Osteocyte (in vitro differentiated cells): ENCODE measurements around the gene POMC. TPM values are rescaled to one million over a fixed set of nuclear protein-coding genes. Genes with fewer than 3 reads are reported as not detected.

Experiments
- DNase-seq: peaks from one replicate; pipeline ENCODE4 v3.0.0; 2021; ENCODE audit warnings: mixed read lengths; ENCODE audit not compliant: unreplicated experiment; ENCODE audit errors: extremely low spot score
- H3K27ac Mint-ChIP-seq: one replicate; pipeline ENCODE4 v1.8.0; 2021; ENCODE audit warnings: mild to moderate bottlenecking, mixed read lengths; ENCODE audit not compliant: unreplicated experiment
- H3K27me3 Mint-ChIP-seq: one replicate; pipeline ENCODE4 v1.8.0; 2021; ENCODE audit warnings: mixed read lengths; ENCODE audit not compliant: unreplicated experiment
- H3K36me3 Mint-ChIP-seq: one replicate; pipeline ENCODE4 v1.8.0; 2021; ENCODE audit warnings: mixed read lengths; ENCODE audit not compliant: unreplicated experiment
- H3K4me1 Mint-ChIP-seq: one replicate; pipeline ENCODE4 v1.8.0; 2021; ENCODE audit warnings: mixed read lengths; ENCODE audit not compliant: unreplicated experiment
- H3K4me3 Mint-ChIP-seq: one replicate; pipeline ENCODE4 v1.8.0; 2021; ENCODE audit warnings: mild to moderate bottlenecking, moderate library complexity, mixed read lengths; ENCODE audit not compliant: unreplicated experiment
- H3K9me3 Mint-ChIP-seq: one replicate; pipeline ENCODE4 v1.8.0; 2021; ENCODE audit warnings: mixed read lengths; ENCODE audit not compliant: unreplicated experiment
- CTCF ChIP-seq: fragments of 200-600 bp; sonication (generic); IDR thresholded peaks from 2 replicates; pipeline ENCODE4 v1.5.0; 2021; ENCODE audit warnings: antibody characterized with exemption, mild to moderate bottlenecking, moderate library complexity
- total RNA-seq: library from RNA; stranded (reverse); gene quantifications from 2 replicates; pipeline ENCODE4 v1.2.1, GENCODE V29; 2021

The POMC gene
- total RNA-seq, 1 donor from 2014 or later, result not detected

DNA sequence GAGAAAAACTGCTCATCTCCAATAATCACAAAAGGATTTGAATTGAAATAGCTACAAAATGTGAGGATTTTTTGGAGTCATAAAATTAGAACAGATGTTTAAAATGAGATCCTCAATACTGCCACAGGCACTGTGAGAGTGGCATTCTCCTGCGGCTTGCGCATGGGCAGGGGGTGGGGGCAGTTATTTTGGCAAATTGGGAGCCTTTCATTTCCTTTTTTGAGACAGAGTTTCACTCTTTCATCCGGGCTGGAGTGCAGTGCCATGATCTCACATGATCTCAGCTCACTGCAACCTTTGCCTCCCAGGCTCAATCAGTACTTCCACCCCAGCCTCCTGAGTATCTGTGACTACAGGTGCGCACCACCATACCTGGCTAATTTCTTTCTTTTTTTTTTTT is 42.4 kb downstream of the POMC start:
- no peak overlapping the region for H3K4me3 Mint-ChIP-seq
- H3K9me3 Mint-ChIP-seq, result no peaks in the 10 kb centered on the region
- H3K27me3 Mint-ChIP-seq, result no peaks in the 10 kb centered on the region
- no peaks in the 10 kb centered on the region for H3K36me3 Mint-ChIP-seq
- no peak for TF ChIP-seq CTCF
- H3K4me1 Mint-ChIP-seq, result no peaks in the 10 kb centered on the region
- no peak overlapping the region for H3K27ac Mint-ChIP-seq
- DNase-seq, result no peak

- H3K27ac Mint-ChIP-seq, result no peak overlapping the region
- no peaks in the 10 kb centered on the region for H3K9me3 Mint-ChIP-seq
- DNase-seq, result no peak
- H3K4me1 Mint-ChIP-seq, result no peaks in the 10 kb centered on the region
- no peak for TF ChIP-seq CTCF
- H3K27me3 Mint-ChIP-seq, result no peaks in the 10 kb centered on the region
- no peaks in the 10 kb centered on the region for H3K36me3 Mint-ChIP-seq
- no peak overlapping the region for H3K4me3 Mint-ChIP-seq
Measured at GRCh38 chr2:25125189-25125588, 43.2 kb downstream of the POMC start.

- Mint-ChIP-seq H3K4me1 (no peaks in the 10 kb centered on the region), H3K9me3 (no peaks in the 10 kb centered on the region), H3K36me3 (no peaks in the 10 kb centered on the region), H3K27ac (no peak overlapping the region), H3K4me3 (no peak overlapping the region), H3K27me3 (no peaks in the 10 kb centered on the region)
- DNase-seq, result no peak
- no peak for TF ChIP-seq CTCF
Measured at GRCh38 chr2:25123682-25124081, 44.7 kb downstream of the POMC start.

DNA sequence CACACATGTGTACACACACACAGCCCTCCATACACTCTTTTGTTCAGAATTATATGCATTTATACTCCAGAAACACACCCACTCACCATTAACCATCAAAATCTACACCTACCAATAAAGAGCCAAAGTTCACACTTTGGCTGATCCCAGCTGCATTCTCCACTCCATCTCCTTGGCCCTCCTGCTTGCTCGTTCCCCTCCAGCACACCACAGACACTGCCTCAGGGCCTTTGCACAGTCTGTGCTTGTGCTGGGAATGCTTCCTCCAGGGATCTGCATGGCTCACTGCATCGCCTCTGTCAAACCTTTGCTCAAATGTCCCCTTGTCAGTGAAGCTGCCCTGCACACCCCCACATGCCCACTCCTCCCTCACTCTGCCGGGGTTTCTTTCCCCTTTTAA is 46.0 kb downstream of the POMC start:
- H3K36me3 Mint-ChIP-seq, result no peaks in the 10 kb centered on the region
- H3K4me1 Mint-ChIP-seq, result no peaks in the 10 kb centered on the region
- no peak overlapping the region for H3K27ac Mint-ChIP-seq

DNA sequence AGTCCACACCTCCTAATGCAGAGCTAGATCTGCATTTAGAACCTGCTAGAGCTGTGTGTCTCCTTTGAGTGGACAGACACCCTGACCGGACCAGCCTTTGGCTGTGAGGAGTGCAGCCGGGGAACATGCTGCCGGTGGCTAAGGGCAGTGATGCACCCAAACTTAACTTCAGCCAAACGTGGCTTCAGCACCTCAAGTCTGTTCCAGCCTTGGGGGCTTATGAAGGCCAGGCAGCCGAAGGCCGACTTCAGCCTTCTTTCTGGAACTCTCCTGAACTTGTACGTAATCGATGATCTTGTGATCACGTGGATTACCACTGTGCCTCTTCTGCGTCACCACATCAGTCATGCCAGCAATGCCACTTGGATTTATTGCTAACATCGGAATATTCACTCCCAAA is 49.1 kb downstream of the POMC start:
- no peak for TF ChIP-seq CTCF
- DNase-seq, result no peak
- Mint-ChIP-seq H3K9me3 (no peaks in the 10 kb centered on the region), H3K27ac (no peak overlapping the region), H3K4me3 (no peak overlapping the region), H3K4me1 (no peaks in the 10 kb centered on the region), H3K27me3 (no peaks in the 10 kb centered on the region), H3K36me3 (no peaks in the 10 kb centered on the region)

More for the DNA sequence above, 46.0 kb downstream of the POMC start:
- TF ChIP-seq CTCF, result no peak
- no peaks in the 10 kb centered on the region for H3K9me3 Mint-ChIP-seq
- DNase-seq, result no peak
- H3K27me3 Mint-ChIP-seq, result no peaks in the 10 kb centered on the region
- no peak overlapping the region for H3K4me3 Mint-ChIP-seq
